Fibroblast of the aortic adventitia (primary cell): Measurements from ENCODE around the gene ATP6V1E1. TPM values are rescaled to one million over a fixed set of nuclear protein-coding genes. Genes with fewer than 3 reads are reported as not detected.
"Not testable (repeated sequence)": the region's sequence is repeated elsewhere in the genome, so short reads cannot be mapped to it uniquely, and the experiment has no call there.

Experiments
- DNase-seq: peaks from one replicate; pipeline ENCODE4 v3.0.0-alpha.2; 2010; ENCODE audit warnings: low read depth
- H3K4me3 ChIP-seq: 2 replicates; pipeline ENCODE4 v1.5.1; 2011; ENCODE audit warnings: low read depth, mild to moderate bottlenecking, control low read depth, low read length, moderate library complexity
- CTCF ChIP-seq: IDR thresholded peaks from 2 replicates; pipeline ENCODE4 v1.5.1; 2011; ENCODE audit warnings: mild to moderate bottlenecking, low read length, control low read depth, inconsistent platforms; ENCODE audit not compliant: insufficient read depth
- total RNA-seq: library from RNA; depleted of rRNA; stranded (reverse); fragments of >200 nt; gene quantifications from 2 replicates; pipeline ENCODE4 v1.2.3, GENCODE V29; 2012; ENCODE audit warnings: low replicate concordance

ATP6V1E1 gene
- total RNA-seq, 1 donor: 115 TPM

GRCh38 chr22:17641269-17641668 is 12.7 kb upstream of the ATP6V1E1 start:
- no peak for TF ChIP-seq CTCF
- no peak overlapping the region for H3K4me3 ChIP-seq
- no peak for DNase-seq

GRCh38 chr22:17639247-17639741 is 10.7 kb upstream of the ATP6V1E1 start:
- peak; percentile 52 for DNase-seq
- TF ChIP-seq CTCF: no peak
- H3K4me3 ChIP-seq: peak overlapping the region; percentile 88

- peak within 1 kb of the TSS; percentile 88 for H3K4me3 ChIP-seq
- TF ChIP-seq CTCF: peak; percentile 20
- DNase-seq: peak; percentile 81
Observed at GRCh38 chr22:17638432-17639246, 10.1 kb upstream of the ATP6V1E1 start, which contains the start of gene BCL2L13. TSS of gene BCL2L13 (plus strand) at chr22:17638757. CDS start at chr22:17655712, 16,955 bp downstream.

- peak overlapping the region; percentile 88 for H3K4me3 ChIP-seq
- no peak for TF ChIP-seq CTCF
- no peak for DNase-seq
Observed at GRCh38 chr22:17638182-17638431, 9.6 kb upstream of the ATP6V1E1 start.

- no peak for DNase-seq
- no peak for TF ChIP-seq CTCF
Observed at GRCh38 chr22:17637490-17638181, 9.1 kb upstream of the ATP6V1E1 start.

GRCh38 chr22:17636850-17637249 is 8.3 kb upstream of the ATP6V1E1 start:
- not testable (repeated sequence) for H3K4me3 ChIP-seq, DNase-seq

More at GRCh38 chr22:17637490-17638181, 9.1 kb upstream of the ATP6V1E1 start:
- H3K4me3 ChIP-seq: peak overlapping the region; percentile 88

GRCh38 chr22:17634696-17635095 is 6.1 kb upstream of the ATP6V1E1 start:
- no peak for TF ChIP-seq CTCF
- no peak for DNase-seq
- H3K4me3 ChIP-seq: no peak overlapping the region
